HCT116 (cell line): ENCODE results near the gene FSHR. TPM values are rescaled to one million over a fixed set of nuclear protein-coding genes. Genes with fewer than 3 reads are reported as not detected.

Experiments used
- ATAC-seq: fragments of 200-7000 bp; cut with Tn5 transposase; 2 replicates; pipeline ENCODE4 v1.9.1; 2020; ENCODE audit warnings: mild to moderate bottlenecking, moderate library complexity
- BruUV-seq: library from RNA; stranded (reverse); fragments of 400-500 nt; replicated peaks from 2 replicates; lab custom pipeline; 2021; lab: Mats Ljungman, UMichigan
- CTCF ChIA-PET: fragments of 300-600 bp; sonication (Branson Sonifier 250); formaldehyde crosslinking; loops from one replicate; lab custom pipeline; 2021; ENCODE audit warnings: antibody characterized with exemption; lab: Charles Lee
- POLR2A ChIA-PET: fragments of 300-600, 350-600 bp; sonication (Branson Sonifier 250); formaldehyde crosslinking; loops from one replicate; lab custom pipeline; 2021; ENCODE audit warnings: antibody characterized with exemption; lab: Charles Lee
- RAD21 ChIA-PET, 2 experiments: fragments of 300-600 bp; sonication (Branson Sonifier 250); formaldehyde crosslinking; loops; one replicate each; lab custom pipeline; 2023; ENCODE audit warnings: low total read pairs in 2 of 2; ENCODE audit not compliant: uncharacterized antibody in 2 of 2, unreplicated experiment in 2 of 2, low non-redundant PET in 1 of 2; lab: Charles Lee
- DNase-seq: peaks from one replicate; pipeline ENCODE4 v3.0.0-alpha.2; 2010; ENCODE audit warnings: low read depth, low spot score
- H2AFZ ChIP-seq: fragments of 200-600 bp; shearing (Covaris generic), sonication (generic); 2 replicates; pipeline ENCODE4 v1.6.1; 2017; ENCODE audit warnings: low read depth, mixed run types, mixed read lengths, antibody characterized with exemption, low read length; ENCODE audit not compliant: poor library complexity, severe bottlenecking
- H3K27ac ChIP-seq: 2 replicates; pipeline ENCODE4 v1.5.1; 2012; ENCODE audit warnings: low read depth, low read length
- H3K27me3 ChIP-seq: fragments of 200-600 bp; sonication (generic); 2 replicates; pipeline ENCODE4 v1.6.1; 2016; ENCODE audit warnings: mixed run types, low read length, mixed read lengths; ENCODE audit not compliant: insufficient read depth
- H3K36me3 ChIP-seq, 2 experiments: fragments of 200-500 bp in 1 of 2; fragments of 200-600 bp in 1 of 2; sonication (Bioruptor generic) in 1 of 2; sonication (generic) in 1 of 2; 2 replicates each; pipeline versions ENCODE4 v1.5.1 to v1.6.1; 2014 to 2016; ENCODE audit warnings: low read length in 2 of 2, inconsistent platforms in 1 of 2, mixed read lengths in 1 of 2, mixed run types in 1 of 2; ENCODE audit not compliant: insufficient read depth in 2 of 2, control insufficient read depth in 1 of 2
- H3K4me1 ChIP-seq, 2 experiments: fragments of 200-600 bp in 1 of 2; sonication (generic) in 1 of 2; 2 replicates each; pipeline versions ENCODE4 v1.5.1 to v1.6.1; 2012 to 2017; ENCODE audit warnings: low read length in 2 of 2, inconsistent platforms in 1 of 2, mild to moderate bottlenecking in 1 of 2, mixed read lengths in 1 of 2, mixed run types in 1 of 2, moderate library complexity in 1 of 2; ENCODE audit not compliant: insufficient read depth in 2 of 2, control insufficient read depth in 1 of 2
- H3K4me2 ChIP-seq: fragments of 200-600 bp; sonication (generic); 2 replicates; pipeline ENCODE4 v1.6.1; 2017; ENCODE audit warnings: mixed run types, low read length, mixed read lengths
- H3K4me3 ChIP-seq, 2 experiments: fragments of 200-600 bp in 1 of 2; sonication (generic) in 1 of 2; replicated peaks in 1 of 2; 2 replicates each; pipeline ENCODE4 v1.5.1; 2011 to 2016; ENCODE audit warnings: low read length in 2 of 2, control low read depth in 1 of 2, low read depth in 1 of 2, mild to moderate bottlenecking in 1 of 2, mixed read lengths in 1 of 2, mixed run types in 1 of 2
- H3K79me2 ChIP-seq: fragments of 200-600 bp; sonication (generic); 2 replicates; pipeline ENCODE4 v1.6.1; 2017; ENCODE audit warnings: mild to moderate bottlenecking, mixed run types, low read length, moderate library complexity, mixed read lengths; ENCODE audit not compliant: insufficient read depth
- H3K9ac ChIP-seq: fragments of 200-600 bp; sonication (generic); 2 replicates; pipeline ENCODE4 v1.6.1; 2016; ENCODE audit warnings: low read length, mixed read lengths
- H3K9me2 ChIP-seq: fragments of 200-600 bp; sonication (generic), shearing (Covaris generic); 2 replicates; pipeline ENCODE4 v1.6.1; 2017; ENCODE audit warnings: mixed run types, mild to moderate bottlenecking, moderate library complexity; ENCODE audit not compliant: insufficient read depth
- H3K9me3 ChIP-seq, 2 experiments: fragments of 200-500 bp in 1 of 2; fragments of 200-600 bp in 1 of 2; sonication (Bioruptor generic) in 1 of 2; sonication (generic) in 1 of 2; 2 replicates each; pipeline ENCODE4 v1.6.1; 2014 to 2017; ENCODE audit warnings: low read length in 2 of 2, mixed read lengths in 2 of 2, inconsistent platforms in 1 of 2, low read depth in 1 of 2, mild to moderate bottlenecking in 1 of 2, mixed run types in 1 of 2, moderate library complexity in 1 of 2; ENCODE audit not compliant: control insufficient read depth in 1 of 2, insufficient read depth in 1 of 2
- H4K20me1 ChIP-seq: fragments of 200-600 bp; sonication (generic), shearing (Covaris generic); 2 replicates; pipeline ENCODE4 v1.6.1; 2017; ENCODE audit warnings: mixed run types, mild to moderate bottlenecking, moderate library complexity; ENCODE audit not compliant: insufficient read depth
- CBX3 ChIP-seq: IDR thresholded peaks from 2 replicates; pipeline ENCODE4 v1.6.1; 2012; ENCODE audit warnings: low read depth
- ELF1 ChIP-seq: IDR thresholded peaks from 2 replicates; pipeline ENCODE4 v1.6.1; 2012; ENCODE audit warnings: low read depth, borderline replicate concordance
- EZH2 ChIP-seq: fragments of 200-600 bp; sonication (generic); IDR thresholded peaks from 2 replicates; pipeline ENCODE4 v1.6.1; 2017; ENCODE audit warnings: antibody characterized with exemption, mixed run types
- EZH2phosphoT487 ChIP-seq: fragments of 200-600 bp; IDR thresholded peaks from 2 replicates; pipeline ENCODE4 v1.6.1; 2018; ENCODE audit warnings: antibody characterized with exemption, borderline replicate concordance
- POLR2AphosphoS5 ChIP-seq: IDR thresholded peaks from 2 replicates; pipeline ENCODE4 v1.6.1; 2011; ENCODE audit warnings: mild to moderate bottlenecking, low read depth, low read length, moderate library complexity
- SIN3A ChIP-seq: IDR thresholded peaks from 2 replicates; pipeline ENCODE4 v1.6.1; 2012; ENCODE audit warnings: low read depth
- TCF7L2 ChIP-seq: IDR thresholded peaks from 2 replicates; pipeline ENCODE4 v1.7.0; 2011; ENCODE audit warnings: borderline replicate concordance, inconsistent platforms; ENCODE audit not compliant: insufficient read depth, insufficient read length; ENCODE audit errors: extremely low read depth
- ZNF274 ChIP-seq: fragments of 200-500 bp; sonication (Bioruptor generic); IDR thresholded peaks from 2 replicates; pipeline ENCODE4 v1.6.1; 2014; ENCODE audit warnings: mild to moderate bottlenecking, low read depth, low read length, inconsistent platforms
- intact Hi-C: fragments of 100-400 bp; cut with micrococcal nuclease; formaldehyde crosslinking; loops from 2 replicates; pipeline ENCODE4 v1.10.0; 2022
- total RNA-seq: library from RNA; stranded (reverse); gene quantifications from one replicate; pipeline ENCODE4 v1.2.1, GENCODE V29; 2021; ENCODE audit not compliant: unreplicated experiment
- TF ChIP-seq, protein P1 (sequence below): IDR thresholded peaks from 2 replicates; pipeline ENCODE4 v1.6.1; 2011; ENCODE audit warnings: mild to moderate bottlenecking, low read length, moderate library complexity; ENCODE audit not compliant: insufficient replicate concordance; ENCODE audit errors: extremely low read depth
- TF ChIP-seq, protein P2 (sequence below): IDR thresholded peaks from 2 replicates; pipeline ENCODE4 v1.6.1; 2012
- TF ChIP-seq, protein P3 (sequence below): IDR thresholded peaks from 2 replicates; pipeline ENCODE4 v1.6.1; 2012

Gene FSHR
- total RNA-seq, 1 experiment from 2014 or later: not detected

DNA sequence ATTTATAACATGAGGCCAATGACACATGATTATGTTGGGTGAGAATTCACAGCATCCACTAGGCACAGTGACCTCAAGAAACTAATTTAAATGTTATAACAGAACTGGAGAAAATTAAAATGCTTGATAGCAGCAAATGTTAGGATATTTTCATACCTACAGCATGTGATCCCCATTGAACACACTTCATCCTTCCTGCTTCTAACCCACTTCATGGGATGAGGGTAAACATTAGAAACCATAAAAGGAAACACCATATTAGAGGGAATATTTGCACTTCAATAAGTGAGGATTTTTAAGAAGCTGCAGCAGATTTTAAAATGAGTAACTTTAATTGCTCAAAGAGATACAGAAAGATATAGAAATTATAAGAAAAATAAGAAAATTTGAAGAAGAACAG lies 117.1 kb downstream of the FSHR start (continued):
- TF ChIP-seq, protein P1, sequence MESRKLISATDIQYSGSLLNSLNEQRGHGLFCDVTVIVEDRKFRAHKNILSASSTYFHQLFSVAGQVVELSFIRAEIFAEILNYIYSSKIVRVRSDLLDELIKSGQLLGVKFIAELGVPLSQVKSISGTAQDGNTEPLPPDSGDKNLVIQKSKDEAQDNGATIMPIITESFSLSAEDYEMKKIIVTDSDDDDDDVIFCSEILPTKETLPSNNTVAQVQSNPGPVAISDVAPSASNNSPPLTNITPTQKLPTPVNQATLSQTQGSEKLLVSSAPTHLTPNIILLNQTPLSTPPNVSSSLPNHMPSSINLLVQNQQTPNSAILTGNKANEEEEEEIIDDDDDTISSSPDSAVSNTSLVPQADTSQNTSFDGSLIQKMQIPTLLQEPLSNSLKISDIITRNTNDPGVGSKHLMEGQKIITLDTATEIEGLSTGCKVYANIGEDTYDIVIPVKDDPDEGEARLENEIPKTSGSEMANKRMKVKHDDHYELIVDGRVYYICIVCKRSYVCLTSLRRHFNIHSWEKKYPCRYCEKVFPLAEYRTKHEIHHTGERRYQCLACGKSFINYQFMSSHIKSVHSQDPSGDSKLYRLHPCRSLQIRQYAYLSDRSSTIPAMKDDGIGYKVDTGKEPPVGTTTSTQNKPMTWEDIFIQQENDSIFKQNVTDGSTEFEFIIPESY: no peak
- TF ChIP-seq ELF1 (no peak), POLR2AphosphoS5 (no peak), EZH2phosphoT487 (no peak), TCF7L2 (no peak), CBX3 (no peak)
- TF ChIP-seq, protein P2, sequence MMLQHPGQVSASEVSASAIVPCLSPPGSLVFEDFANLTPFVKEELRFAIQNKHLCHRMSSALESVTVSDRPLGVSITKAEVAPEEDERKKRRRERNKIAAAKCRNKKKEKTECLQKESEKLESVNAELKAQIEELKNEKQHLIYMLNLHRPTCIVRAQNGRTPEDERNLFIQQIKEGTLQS: no peak

GRCh38 chr2:49035481-49035880 lies 118.8 kb downstream of the FSHR start:
- H3K27me3 ChIP-seq: no peaks in the 10 kb centered on the region
- H3K9me3 ChIP-seq: no peaks in the 10 kb centered on the region
- no peaks in the 10 kb centered on the region for H4K20me1 ChIP-seq
- H3K4me1 ChIP-seq: no peaks in the 10 kb centered on the region
- no peak overlapping the region for H2AFZ ChIP-seq
- no peak overlapping the region for H3K9ac ChIP-seq
- DNase-seq: no peak
- no TSS peak for BruUV-seq
- no peaks in the 10 kb centered on the region for H3K9me2 ChIP-seq
- no peak for ATAC-seq
- no peak overlapping the region for H3K27ac ChIP-seq
- H3K79me2 ChIP-seq: no peaks in the 10 kb centered on the region
- intact Hi-C loops: no loop called here
- no peak overlapping the region for H3K4me2 ChIP-seq
- ChIA-PET RAD21 (no interaction called here), CTCF (no interaction called here), POLR2A (no interaction called here)
- TF ChIP-seq, protein P2: no peak
- no peak for TF ChIP-seq SIN3A
- TF ChIP-seq, protein P3, sequence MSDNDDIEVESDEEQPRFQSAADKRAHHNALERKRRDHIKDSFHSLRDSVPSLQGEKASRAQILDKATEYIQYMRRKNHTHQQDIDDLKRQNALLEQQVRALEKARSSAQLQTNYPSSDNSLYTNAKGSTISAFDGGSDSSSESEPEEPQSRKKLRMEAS: no peak
- TF ChIP-seq POLR2AphosphoS5: no peak
- no peak for TF ChIP-seq ZNF274
- TF ChIP-seq EZH2: no peak
- no peaks in the 10 kb centered on the region for H3K36me3 ChIP-seq
- H3K4me3 ChIP-seq: no peak overlapping the region
